ENCODE data around the gene TAF4B.
"Not testable (repeated sequence)": the region's sequence is repeated elsewhere in the genome, so short reads cannot be mapped to it uniquely, and the experiment has no call there.

Gene TAF4B, protein sequence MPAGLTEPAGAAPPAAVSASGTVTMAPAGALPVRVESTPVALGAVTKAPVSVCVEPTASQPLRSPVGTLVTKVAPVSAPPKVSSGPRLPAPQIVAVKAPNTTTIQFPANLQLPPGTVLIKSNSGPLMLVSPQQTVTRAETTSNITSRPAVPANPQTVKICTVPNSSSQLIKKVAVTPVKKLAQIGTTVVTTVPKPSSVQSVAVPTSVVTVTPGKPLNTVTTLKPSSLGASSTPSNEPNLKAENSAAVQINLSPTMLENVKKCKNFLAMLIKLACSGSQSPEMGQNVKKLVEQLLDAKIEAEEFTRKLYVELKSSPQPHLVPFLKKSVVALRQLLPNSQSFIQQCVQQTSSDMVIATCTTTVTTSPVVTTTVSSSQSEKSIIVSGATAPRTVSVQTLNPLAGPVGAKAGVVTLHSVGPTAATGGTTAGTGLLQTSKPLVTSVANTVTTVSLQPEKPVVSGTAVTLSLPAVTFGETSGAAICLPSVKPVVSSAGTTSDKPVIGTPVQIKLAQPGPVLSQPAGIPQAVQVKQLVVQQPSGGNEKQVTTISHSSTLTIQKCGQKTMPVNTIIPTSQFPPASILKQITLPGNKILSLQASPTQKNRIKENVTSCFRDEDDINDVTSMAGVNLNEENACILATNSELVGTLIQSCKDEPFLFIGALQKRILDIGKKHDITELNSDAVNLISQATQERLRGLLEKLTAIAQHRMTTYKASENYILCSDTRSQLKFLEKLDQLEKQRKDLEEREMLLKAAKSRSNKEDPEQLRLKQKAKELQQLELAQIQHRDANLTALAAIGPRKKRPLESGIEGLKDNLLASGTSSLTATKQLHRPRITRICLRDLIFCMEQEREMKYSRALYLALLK

DNA sequence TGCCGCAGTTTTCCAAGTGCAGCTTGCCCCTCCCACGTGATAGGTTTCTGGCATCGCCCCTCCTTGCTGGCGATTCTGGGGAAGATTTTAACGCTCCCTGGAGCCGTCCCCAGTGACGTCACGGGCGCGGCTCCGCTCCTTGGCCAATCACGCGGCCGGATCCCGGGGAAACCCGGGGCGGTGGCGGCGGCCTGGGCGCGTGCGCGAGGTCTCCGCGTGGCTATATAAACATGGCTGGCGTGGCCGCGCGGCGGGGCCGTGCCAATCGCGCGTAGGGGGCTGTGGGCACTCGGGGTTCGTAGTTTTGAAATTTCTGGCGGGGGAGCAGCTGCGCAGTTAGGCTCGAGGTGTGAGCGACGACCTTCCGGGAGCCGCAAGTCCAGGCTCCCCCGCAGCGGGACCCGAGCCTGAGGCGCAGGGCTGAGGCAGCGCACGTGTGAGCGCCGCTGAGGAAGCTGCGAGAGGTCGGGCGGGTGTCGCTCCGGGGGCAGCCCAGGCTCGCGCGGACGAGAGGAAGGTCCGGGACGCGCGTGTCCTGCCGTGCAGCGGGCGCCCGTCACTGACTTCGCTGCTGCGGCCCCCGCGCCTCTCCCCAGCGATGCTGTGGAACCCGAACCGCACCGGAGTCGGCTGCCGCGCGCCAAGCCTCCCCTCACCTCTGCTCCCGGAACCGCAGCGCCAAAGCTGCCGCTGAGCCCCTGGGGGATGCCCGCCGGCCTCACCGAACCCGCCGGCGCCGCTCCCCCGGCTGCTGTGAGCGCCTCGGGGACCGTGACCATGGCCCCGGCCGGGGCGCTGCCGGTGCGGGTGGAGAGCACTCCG, at the start of gene TAF4B:
Gene TAF4B, plus strand, starts transcription at position 217 of the 822 bp plus-strand sequence. Its CDS starts 489 bp downstream, at position 706.
- DNase-seq (ENCODE audit: low read depth): peak; percentile 94

DNA sequence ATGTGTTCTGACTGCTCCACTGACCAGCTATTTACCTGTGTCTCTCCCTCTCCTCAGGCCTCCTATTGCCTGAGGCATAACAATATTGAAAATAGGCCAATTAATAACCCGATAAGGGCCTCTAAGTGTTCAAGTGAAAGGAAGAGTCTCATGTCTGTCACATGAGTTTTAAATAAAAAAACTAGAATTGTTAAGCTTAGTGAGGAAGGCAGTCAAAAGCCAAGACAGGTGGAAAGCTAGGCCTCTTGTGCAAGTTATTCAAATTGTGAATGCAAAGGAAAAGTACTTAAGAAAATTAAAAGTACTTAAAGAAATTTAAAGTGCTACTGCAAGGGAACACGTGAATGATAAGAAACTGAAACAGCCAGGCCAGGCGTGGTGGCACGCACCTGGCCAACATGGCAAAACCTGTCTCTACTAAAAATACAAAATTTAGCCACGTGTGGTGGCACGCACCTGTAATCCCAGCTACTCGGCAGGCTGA, 44.9 kb upstream of the TAF4B start:
- DNase-seq (ENCODE audit: low read depth): no peak

DNA sequence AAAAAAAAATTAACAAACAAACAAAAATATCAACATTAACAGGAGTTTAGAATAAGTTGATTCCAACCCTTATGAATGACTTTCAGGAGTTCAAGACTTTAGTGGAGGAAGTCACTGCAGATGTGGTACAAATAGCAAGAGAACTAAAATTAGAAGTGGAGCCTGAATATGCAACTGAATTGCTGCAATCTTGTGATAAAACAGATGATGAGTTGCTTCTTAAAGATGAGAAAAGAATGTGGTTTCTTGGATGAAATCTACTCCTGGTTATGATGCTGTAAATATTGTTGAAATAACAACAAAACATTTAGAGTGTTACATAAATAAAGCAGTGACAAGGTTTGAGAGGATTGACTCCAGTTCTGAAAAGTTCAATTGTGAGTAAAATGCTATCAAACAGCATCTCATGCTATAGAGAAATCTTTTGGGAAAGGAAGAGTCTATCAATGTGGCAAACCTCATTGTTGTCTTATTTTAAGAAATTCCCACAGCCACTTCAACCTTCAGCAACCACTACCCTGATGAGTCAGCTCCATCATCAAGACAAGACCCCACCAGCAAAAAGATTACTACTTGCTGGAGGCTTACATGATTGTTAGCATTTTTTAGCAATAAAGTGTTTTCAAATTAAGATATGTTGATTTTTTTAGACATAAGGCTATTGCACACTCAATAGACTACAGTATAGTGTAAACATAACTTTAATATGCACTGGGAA, 42.7 kb upstream of the TAF4B start:
- no peak for DNase-seq (ENCODE audit: low read depth)

DNA sequence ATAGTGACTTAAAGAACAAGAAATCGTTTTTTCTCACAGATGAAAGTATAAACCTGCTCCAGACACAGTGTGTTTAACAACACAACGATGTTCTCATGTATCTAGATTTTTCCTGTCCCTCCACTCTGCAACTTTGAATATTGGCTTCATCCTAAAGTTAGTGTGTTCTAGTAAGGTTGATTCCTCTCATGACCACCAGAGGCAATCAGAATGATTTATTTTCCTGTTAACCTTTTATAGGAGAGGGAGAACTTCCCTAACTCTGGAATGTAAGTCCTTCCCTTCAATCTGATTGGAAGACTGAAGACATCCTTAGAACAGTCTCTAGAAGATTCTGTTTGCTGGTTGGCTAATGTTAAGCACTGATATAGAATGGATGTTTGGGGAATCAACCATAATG, 41.0 kb upstream of the TAF4B start:
- DNase-seq (ENCODE audit: low read depth): no peak

DNA sequence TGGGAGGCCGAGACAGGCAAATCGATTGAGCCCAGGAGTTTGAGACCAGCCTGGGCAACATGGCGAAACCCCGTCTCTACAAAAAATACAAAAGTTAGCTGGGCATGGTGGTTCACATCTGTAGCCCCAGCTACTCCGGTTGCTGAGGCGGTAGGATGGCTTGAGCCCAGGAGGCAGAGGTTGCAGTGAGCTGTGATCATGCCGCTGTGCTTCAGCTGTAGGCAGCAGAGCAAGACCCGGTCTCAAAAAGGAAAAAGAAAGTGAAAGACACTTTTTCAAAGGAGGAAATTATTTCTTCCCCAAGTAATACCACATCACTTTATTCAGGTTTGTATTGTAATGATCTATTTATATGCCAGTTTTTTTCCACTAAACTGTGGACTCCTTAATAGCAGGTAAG, 35.7 kb upstream of the TAF4B start:
- peak; percentile 8 for DNase-seq (ENCODE audit: low read depth)

DNA sequence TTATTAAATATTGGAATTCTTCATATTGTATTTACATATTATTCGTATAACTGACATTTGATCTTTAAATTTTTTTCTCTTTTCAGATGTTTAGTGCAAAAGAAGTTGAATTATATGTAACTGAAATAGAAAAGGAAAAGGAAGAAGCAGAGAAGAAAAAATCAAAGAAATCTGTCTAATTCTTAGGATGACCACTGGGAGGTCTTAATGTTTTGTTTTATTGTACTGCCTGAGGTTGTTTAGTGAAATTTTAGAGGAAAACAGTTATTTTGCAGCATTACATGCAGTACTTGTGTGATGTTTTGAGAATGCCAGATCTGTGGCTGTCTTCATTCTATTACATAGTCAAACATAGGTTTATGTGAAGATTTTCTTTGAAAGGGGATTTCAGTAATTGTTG, 34.0 kb upstream of the TAF4B start:
- DNase-seq (ENCODE audit: low read depth): no peak

DNA sequence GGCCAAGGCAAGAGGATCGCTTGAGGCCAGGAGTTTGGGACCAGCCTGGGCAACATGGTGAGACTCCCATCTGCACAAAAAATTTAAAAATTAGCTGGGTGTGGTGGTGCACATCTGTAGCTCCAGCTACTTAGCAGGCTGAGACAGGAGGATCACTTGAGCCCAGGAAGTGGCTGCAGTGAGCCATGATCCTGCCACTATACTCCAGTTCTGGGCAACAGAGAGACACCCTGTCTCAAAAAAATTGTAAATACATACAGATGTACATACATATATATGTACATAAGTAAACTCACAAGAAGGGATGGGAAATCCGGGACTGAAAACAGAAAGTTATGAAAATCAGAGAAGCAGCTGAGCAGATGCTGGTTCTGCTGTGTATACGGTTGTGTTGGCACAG, 29.6 kb upstream of the TAF4B start:
- no peak for DNase-seq (ENCODE audit: low read depth)

DNA sequence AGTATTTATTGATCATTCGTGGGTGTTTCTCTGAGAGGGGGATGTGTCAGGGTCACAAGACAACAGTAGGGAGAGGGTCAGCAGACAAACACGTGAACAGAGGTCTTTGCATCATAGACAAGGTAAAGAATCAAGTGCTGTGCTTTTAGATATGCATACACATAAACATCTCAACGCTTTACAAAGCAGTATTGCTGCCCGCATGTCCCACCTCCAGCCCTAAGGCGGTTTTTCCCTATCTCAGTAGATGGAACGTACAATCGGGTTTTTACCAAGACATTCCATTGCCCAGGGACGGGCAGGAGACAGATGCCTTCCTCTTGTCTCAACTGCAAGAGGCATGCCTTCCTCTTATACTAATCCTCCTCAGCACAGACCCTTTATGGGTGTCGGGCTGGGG, 24.2 kb upstream of the TAF4B start:
- not testable (repeated sequence) for DNase-seq (ENCODE audit: low read depth)

DNA sequence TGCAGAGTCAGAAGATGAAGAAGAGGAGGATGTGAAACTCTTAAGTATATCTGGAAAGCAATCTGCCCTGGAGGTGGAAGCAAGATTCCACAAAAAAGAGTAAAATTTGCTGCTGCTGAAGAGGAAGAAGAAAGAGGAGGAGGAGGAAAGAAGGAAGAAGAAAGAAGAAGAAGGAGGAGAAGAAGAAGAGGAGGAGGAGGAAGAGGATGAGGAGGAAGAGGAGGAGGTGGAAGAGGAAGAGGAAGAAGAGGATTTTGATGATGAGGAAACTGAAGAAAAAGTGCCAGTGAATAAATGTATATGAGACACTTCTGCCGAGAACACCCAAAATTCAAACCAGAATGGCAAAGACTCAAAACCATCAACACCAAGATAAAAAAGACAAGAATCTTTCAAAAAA, 20.9 kb upstream of the TAF4B start:
- DNase-seq (ENCODE audit: low read depth): no peak

DNA sequence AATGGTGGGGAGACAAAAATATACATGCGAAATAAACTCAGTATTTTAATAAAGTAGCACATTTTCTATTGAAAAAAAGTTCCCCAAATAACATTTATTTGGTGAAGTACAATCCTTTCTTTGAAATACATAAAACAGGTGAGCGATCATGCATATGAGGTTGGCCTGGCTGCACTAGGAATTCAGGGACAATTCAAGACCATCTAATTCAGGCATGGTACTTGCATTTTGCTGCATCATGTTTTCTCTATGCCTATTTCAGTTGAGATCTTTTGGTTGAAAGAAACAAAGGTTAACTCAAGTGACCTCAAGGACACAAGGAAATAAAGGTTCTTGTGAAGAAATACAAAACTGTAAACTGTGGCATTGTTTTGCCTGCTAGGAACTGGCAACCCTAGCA, 19.8 kb upstream of the TAF4B start:
- DNase-seq (ENCODE audit: low read depth): no peak

DNA sequence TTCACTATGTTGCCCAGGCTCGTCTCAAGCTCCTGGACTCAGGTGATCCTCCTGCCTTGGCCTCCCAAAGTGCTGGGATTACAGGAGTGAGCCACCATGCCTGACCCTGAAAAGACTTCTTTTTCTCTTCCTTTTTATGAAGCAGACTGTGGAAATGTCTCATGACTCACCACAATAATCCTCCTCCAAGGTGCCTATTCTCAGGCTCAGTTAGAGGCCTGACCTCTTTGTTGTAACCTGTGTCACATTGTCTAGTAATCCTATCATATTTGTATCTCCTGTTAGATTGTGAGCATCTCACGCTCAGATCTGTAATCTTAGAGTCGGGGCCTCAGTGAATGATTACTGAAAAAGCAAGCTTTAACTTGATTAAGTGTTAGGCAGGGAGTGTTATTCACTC, 18.3 kb upstream of the TAF4B start:
- DNase-seq (ENCODE audit: low read depth): no peak

DNA sequence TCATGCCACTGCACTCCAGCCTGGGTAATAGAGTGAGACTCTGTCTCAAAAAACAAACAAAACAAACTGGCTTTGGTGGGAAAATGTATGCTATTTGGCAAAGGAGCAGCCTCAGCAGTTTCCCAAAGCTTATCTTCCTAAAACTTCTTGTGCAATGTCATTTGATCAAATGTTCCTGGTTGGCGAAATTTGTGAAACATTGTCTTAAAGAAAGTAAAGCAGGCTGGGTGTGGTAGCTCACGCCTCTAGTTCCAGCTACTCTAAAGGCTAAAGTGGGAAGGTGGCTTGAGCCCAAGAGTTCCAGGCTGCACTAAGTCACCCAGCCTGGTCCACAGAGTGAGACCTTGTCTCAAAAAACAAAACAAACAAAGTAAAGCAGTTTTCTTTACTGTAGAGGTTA, 17.3 kb upstream of the TAF4B start:
- no peak for DNase-seq (ENCODE audit: low read depth)

DNA sequence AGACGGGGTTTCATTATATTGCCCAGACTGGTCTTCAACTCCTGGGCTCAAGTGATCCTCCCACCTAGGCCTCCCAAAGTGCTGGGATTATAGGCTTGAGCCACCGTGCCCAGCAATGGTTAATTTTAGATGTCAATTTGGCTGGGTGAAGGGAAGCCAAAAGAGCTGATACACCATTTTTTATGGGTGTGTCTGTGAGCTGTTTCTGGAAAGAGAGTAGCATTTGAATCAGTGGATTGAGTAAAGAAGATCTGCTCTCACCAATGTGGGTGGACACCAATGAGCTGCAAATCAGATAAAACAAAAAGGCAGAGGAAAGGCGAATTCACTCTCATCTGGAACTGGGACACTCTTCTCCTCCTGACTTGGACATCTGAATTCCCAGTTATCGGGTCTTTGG, 16.1 kb upstream of the TAF4B start:
- DNase-seq (ENCODE audit: low read depth): no peak

DNA sequence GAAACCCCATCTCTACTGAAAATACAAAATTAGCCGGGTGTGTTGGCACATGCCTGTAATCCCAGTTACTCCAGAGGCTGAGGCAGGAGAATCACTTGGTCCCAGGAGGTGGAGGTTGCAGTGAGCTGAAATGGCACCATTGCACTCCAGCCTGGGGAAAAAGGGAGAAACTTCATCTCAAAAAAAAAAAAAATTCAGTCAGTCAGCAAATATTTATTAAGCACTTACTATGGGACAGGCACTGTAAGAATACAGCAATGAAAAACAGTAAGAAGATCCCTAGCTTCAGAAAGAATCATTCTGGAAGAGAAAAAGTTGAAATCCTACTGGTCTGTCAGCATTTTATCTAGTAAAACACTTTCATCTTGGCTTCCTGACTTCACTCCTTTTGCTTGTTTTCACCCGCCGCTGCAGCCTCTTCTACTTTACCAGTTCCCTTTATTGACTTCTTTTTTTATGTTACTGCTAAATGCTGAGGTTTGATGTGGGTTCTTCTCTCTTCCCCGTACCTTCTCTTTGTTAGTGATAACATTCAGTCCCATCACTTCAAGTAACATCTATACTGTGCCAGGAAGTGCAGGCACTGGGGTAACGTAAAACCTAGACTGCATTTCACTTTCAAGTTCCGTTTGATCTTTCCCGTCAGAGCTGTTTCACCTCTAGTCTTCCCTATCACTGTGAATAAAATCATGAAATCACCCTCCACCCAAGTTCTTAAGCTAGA, 10.8 kb upstream of the TAF4B start:
- no peak for DNase-seq (ENCODE audit: low read depth)

DNA sequence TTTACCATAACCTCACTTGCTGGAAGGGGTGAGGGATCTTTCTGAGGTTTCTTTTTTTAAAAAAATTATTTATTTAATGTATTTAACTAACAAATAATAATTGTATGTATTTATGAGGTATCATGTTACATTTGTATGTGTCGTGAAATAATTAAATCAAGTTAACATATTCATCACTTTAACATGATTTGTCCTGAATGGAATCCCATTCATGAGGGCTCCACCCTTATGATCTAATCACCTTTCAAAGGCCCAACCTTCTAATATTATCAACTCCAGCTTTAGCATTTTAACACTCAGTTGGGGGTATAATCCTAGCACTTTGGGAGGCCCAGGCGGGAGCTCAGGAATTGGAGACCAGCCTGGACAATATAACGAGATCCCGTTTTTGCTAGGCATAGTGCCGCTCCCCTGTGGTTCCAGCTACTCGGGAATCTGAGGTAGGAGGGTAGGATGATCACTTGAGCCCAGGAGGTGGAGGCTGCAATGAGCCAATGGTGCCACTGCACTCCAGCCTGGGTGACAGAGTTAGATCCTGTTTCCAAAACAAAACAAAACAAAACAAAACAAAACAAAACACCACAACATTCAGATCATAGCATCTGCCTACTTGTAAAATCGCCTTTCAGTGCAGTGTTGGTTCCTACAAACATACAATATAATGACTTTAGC, 1.1 kb upstream of the TAF4B start:
- no peak for DNase-seq (ENCODE audit: low read depth)

DNA sequence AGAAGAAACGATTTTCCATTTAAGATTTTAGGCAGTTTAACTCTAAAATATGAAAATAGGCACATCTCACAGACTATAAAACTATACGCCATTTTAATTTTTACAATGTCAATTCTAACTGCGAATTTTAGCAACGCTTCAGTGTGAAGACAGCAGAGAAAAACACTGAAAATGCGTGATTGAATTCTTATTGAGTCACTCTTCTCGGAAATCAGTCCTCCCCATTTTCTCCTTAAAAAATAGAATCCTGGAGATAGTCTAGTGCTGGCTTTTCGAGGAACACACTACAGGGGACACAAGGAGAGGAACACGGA, 373 bp upstream of the TAF4B start:
- no peak for DNase-seq (ENCODE audit: low read depth)

DNA sequence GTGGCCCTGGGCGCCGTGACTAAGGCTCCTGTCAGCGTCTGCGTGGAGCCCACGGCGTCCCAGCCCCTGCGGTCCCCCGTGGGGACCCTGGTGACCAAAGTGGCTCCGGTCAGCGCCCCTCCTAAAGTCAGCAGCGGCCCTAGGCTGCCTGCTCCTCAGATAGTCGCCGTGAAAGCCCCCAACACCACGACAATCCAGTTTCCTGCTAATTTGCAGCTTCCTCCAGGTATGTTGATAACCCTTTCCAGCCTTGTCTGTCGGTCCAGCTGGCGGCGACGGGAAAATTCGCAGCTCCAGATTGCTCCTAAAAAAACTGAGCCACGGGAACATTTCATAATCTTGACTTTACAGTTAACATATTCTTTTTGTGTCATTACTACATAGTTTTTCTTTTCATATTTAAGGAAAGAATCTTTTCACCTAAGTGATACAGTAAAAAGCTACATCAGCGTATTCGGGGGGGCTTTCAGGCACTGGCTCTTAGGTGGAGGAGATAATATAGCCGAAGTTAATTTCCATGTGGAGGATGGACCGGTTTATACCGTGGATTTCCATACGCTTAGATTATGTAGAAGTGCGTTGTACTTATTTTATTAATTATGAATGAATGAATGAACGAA, 916 bp downstream of the TAF4B start:
- no peak for DNase-seq (ENCODE audit: low read depth)

DNA sequence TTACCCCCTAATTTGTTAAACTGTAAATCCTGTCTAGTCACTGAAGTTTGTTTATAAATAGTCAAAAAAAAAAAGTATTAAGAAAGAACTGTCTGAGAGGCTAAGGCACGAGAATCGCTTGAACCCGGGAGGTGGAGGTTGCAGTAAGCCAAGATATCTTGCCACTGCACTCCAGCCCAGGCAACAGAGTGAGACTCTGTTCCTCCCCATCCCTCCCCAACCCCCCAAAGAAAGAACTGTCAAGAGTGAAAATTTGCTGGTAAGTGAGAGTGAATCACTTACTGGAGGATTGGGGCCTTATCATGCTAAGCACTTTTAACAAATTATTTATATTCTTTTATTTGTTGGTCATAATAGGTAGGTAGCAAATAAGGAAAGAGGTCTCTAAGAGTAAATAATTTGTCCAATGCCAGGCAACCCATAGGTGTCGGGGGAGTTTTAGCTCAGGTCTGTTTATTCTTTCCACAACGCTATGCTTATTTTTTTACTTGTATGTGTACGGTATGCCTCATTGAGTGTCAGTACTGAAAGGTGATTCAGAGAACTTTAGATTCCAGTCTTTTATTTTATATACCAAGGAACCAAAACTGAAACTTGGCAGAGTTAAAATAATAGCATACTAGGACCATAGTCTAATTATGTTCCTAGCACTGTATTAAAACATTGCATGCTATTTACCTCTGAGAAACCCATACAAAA, 2.5 kb downstream of the TAF4B start:
- DNase-seq (ENCODE audit: low read depth): no peak

DNA sequence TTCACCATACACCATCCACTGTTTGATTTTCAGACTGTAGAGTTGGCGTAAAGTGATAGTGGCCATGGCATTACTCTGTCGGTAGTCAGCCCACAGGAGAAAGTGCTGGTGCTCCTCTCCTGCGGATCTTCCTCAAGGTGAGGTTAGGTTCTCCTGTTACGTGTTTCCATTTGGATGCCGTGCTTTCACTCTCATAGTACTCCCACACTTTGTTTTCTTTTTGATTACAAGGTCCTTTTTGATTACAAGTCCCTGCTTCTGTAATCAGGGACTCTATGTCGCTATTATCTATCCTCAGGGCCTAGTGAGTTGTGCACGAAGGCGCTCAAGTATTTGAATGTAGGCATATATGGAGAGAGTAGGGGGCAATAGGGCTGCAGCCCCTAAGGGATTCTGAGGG, 4.3 kb downstream of the TAF4B start:
- DNase-seq (ENCODE audit: low read depth): no peak

All from stimulated activated CD8-positive, alpha-beta memory T cell treated with anti-CD3 and anti-CD28 coated beads, Interleukin-12 subunit alpha, Interleukin-12 subunit beta, amount 100 ng/mL, for 4 hours (primary cell).